ENCODE results near the gene TES.

Gene TES

DNA sequence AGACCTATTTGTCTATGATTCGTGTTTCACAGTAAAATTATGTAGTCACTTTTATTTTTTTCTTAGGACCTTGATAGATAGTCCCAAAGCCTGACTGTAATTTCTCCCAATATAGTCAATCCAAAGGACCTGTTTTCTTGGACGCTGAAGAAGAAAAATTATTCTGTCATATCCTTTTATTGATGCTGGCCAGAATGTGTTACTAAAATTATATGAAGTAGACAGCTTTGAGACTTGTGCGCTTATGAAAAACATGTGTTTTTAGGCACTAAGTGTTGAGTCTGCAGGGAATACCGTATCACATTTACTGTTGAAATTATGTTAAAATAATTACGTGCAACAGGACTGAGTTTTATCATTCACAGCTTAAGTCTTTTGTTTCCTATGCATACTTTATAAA is 17.9 kb downstream of the TES start:
- H2BK5ac ChIP-seq (ENCODE audit: low read depth, low read length, poor library complexity) = no peak overlapping the region

DNA sequence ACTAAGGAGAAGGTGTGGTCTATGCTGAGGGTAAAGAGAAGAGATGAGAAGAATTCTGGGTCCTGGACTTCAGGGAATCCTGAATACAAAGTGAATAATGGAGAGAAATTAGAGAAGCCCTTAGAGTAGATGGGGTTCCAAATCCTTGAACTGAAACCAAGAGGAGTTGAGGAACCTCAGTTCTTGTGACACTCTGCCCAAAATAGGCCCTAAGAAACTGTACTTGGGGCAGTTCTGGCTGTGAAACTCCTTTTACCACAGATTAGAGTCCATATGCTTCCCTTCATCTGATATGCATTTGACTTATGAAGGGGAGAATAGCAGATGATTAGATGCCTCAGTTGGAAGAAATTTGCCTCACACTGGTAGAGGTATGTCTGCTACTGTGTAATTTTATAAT is 19.0 kb downstream of the TES start:
- Histone ChIP-seq H3K23ac (ENCODE audit: low read length) (no peak overlapping the region), H3K4me2 (ENCODE audit: low read length) (no peak overlapping the region), H2AK5ac (ENCODE audit: low read length) (no peak overlapping the region), H4K8ac (ENCODE audit: low read depth, low read length) (no peak overlapping the region), H4K91ac (ENCODE audit: low read depth, low read length) (no peak overlapping the region), H3K9me3 (ENCODE audit: insufficient read depth, low read depth, low read length) (no peaks in the 10 kb centered on the region), H2BK5ac (ENCODE audit: low read depth, low read length, poor library complexity) (no peak overlapping the region), H3K27me3 (ENCODE audit: insufficient read depth, low read length) (no peaks in the 10 kb centered on the region), H2AFZ (ENCODE audit: insufficient read depth, low read length, poor library complexity) (no peak overlapping the region), H3K18ac (ENCODE audit: low read length) (no peak overlapping the region), H3K27ac (ENCODE audit: low read depth, low read length) (no peak overlapping the region), H3K36me3 (ENCODE audit: control insufficient read depth in 1 of 2, insufficient read depth in 2 of 2, low read length in 2 of 2) (no peaks in the 10 kb centered on the region), H4K12ac (ENCODE audit: low read depth, low read length) (no peak overlapping the region), H3K4me1 (ENCODE audit: control insufficient read depth in 1 of 2, insufficient read depth in 2 of 2, low read length in 2 of 2) (peaks cover 2% of the 10 kb centered on the region in 2 experiments), H3K4me3 (ENCODE audit: low read depth, low read length) (no peak overlapping the region), H3K14ac (ENCODE audit: low read length) (no peak overlapping the region), H3K9ac (ENCODE audit: low read length) (no peak overlapping the region), H3K79me1 (ENCODE audit: low read length) (no peaks in the 10 kb centered on the region), H2BK12ac (ENCODE audit: low read length) (no peak overlapping the region), H2BK120ac (ENCODE audit: insufficient read depth, low read length, poor library complexity) (no peak overlapping the region), H3K4ac (ENCODE audit: low read depth, low read length) (peak overlapping the region; percentile 83), H3K79me2 (ENCODE audit: control insufficient read depth, insufficient read depth, low read length, poor library complexity) (peaks cover 4% of the 10 kb centered on the region)
- no peak for DNase-seq

More for the DNA sequence above, 17.9 kb downstream of the TES start:
- Histone ChIP-seq H2AFZ (ENCODE audit: insufficient read depth, low read length, poor library complexity) (no peak overlapping the region), H3K18ac (ENCODE audit: low read length) (no peak overlapping the region), H2AK5ac (ENCODE audit: low read length) (no peak overlapping the region), H3K4me3 (ENCODE audit: low read depth, low read length) (no peak overlapping the region), H3K4me2 (ENCODE audit: low read length) (no peak overlapping the region), H3K79me1 (ENCODE audit: low read length) (no peaks in the 10 kb centered on the region), H3K27ac (ENCODE audit: low read depth, low read length) (no peak overlapping the region), H3K9ac (ENCODE audit: low read length) (no peak overlapping the region), H3K79me2 (ENCODE audit: control insufficient read depth, insufficient read depth, low read length, poor library complexity) (peaks cover 4% of the 10 kb centered on the region), H3K36me3 (ENCODE audit: control insufficient read depth in 1 of 2, insufficient read depth in 2 of 2, low read length in 2 of 2) (no peaks in the 10 kb centered on the region), H3K14ac (ENCODE audit: low read length) (no peak overlapping the region), H3K4me1 (ENCODE audit: control insufficient read depth in 1 of 2, insufficient read depth in 2 of 2, low read length in 2 of 2) (peaks cover 2% of the 10 kb centered on the region in 2 experiments), H4K12ac (ENCODE audit: low read depth, low read length) (no peak overlapping the region), H2BK12ac (ENCODE audit: low read length) (no peak overlapping the region), H3K27me3 (ENCODE audit: insufficient read depth, low read length) (no peaks in the 10 kb centered on the region), H3K9me3 (ENCODE audit: insufficient read depth, low read depth, low read length) (no peaks in the 10 kb centered on the region), H2BK120ac (ENCODE audit: insufficient read depth, low read length, poor library complexity) (no peak overlapping the region), H3K23ac (ENCODE audit: low read length) (no peak overlapping the region), H3K4ac (ENCODE audit: low read depth, low read length) (no peak overlapping the region), H4K8ac (ENCODE audit: low read depth, low read length) (no peak overlapping the region), H4K91ac (ENCODE audit: low read depth, low read length) (no peak overlapping the region)
- no peak for DNase-seq
- WGBS (ENCODE audit: extremely low coverage, insufficient coverage, insufficient read length) = no CpG with 5 or more reads among the region's 5 CpGs

DNA sequence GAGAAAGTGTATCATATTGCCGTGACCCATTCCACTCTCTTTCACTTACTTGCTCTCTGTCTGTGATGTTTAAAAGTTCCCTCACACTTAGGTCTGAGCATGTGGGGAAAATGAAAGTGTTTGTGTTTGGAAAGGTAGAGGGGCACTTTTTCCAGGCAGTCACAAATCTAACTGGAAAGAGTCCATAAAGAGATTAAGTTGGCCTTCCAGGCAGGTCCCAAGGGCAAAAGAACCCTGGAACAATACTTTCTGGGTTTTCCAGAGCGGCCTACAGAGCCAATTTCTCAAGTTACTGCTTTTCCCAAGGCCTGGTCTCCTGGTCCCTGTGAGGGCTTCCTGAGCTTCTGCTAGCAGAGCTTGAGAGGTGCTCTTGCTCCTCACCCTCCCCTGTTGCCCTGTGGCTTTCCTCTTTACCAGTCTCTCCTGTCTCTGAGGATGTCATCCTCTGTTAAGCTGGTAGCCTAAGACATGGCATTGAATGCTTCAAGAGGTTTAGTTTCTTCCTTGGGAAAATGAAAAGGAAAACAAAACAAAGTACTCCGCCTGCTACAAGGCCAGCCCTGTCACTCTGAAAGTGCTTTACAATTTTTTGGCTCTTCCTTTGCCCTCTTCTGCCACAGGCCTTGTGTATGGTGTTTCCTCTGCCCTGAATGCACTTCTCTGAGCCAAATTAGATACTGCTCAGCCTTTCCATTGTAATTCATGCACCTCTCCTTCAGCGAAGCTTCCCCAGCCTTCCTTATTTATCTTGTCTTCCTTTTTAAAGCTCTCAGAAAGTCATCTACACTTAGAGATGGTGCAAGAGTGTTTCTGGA is 20.1 kb downstream of the TES start:
- Histone ChIP-seq H3K79me1 (ENCODE audit: low read length) (no peaks in the 10 kb centered on the region), H2BK12ac (ENCODE audit: low read length) (no peak overlapping the region), H3K4me1 (ENCODE audit: control insufficient read depth in 1 of 2, insufficient read depth in 2 of 2, low read length in 2 of 2) (peaks cover 2% of the 10 kb centered on the region in 2 experiments), H4K8ac (ENCODE audit: low read depth, low read length) (no peak overlapping the region), H3K4ac (ENCODE audit: low read depth, low read length) (peak overlapping the region; percentile 96), H3K23ac (ENCODE audit: low read length) (peak overlapping the region; percentile 93), H3K4me3 (ENCODE audit: low read depth, low read length) (no peak overlapping the region), H3K4me2 (ENCODE audit: low read length) (no peak overlapping the region), H2BK5ac (ENCODE audit: low read depth, low read length, poor library complexity) (no peak overlapping the region), H3K27ac (ENCODE audit: low read depth, low read length) (no peak overlapping the region), H4K12ac (ENCODE audit: low read depth, low read length) (no peak overlapping the region), H2BK120ac (ENCODE audit: insufficient read depth, low read length, poor library complexity) (no peak overlapping the region), H3K9ac (ENCODE audit: low read length) (no peak overlapping the region), H2AFZ (ENCODE audit: insufficient read depth, low read length, poor library complexity) (no peak overlapping the region), H3K36me3 (ENCODE audit: control insufficient read depth in 1 of 2, insufficient read depth in 2 of 2, low read length in 2 of 2) (peaks cover 2 to 3% of the 10 kb centered on the region in 2 experiments), H3K27me3 (ENCODE audit: insufficient read depth, low read length) (no peaks in the 10 kb centered on the region), H2AK5ac (ENCODE audit: low read length) (no peak overlapping the region), H3K9me3 (ENCODE audit: insufficient read depth, low read depth, low read length) (no peaks in the 10 kb centered on the region), H3K14ac (ENCODE audit: low read length) (no peak overlapping the region), H3K18ac (ENCODE audit: low read length) (no peak overlapping the region), H4K91ac (ENCODE audit: low read depth, low read length) (no peak overlapping the region), H3K79me2 (ENCODE audit: control insufficient read depth, insufficient read depth, low read length, poor library complexity) (peaks cover 4% of the 10 kb centered on the region)
- no CpG with 5 or more reads among the region's 4 CpGs for WGBS (ENCODE audit: extremely low coverage, insufficient coverage, insufficient read length)
- DNase-seq = no peak

DNA sequence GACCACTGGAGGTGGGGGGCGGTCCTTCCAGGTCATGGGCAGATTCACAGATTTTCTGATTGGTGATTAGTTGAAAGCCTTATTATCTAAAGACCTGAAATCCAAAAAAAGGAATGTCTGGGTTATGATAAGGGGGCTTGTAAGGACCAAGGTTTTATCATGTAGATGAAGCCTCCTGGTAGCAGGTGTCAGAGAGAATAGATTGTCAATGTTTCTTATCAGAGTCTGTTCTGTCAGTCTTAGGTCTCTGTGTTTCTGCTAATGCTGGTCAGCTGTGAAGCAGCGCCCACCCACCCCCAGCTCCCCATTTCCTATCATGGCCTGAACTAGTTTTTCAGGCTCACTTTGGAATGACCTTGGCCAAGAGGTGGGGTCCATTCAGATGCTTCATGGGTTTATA is 21.2 kb downstream of the TES start:
- no peaks in the 10 kb centered on the region for H3K27me3 ChIP-seq (ENCODE audit: insufficient read depth, low read length)
- H4K8ac ChIP-seq (ENCODE audit: low read depth, low read length) = no peak overlapping the region
- no peak overlapping the region for H4K12ac ChIP-seq (ENCODE audit: low read depth, low read length)
- peaks cover 2 to 3% of the 10 kb centered on the region in 2 experiments for H3K36me3 ChIP-seq (ENCODE audit: control insufficient read depth in 1 of 2, insufficient read depth in 2 of 2, low read length in 2 of 2)
- H4K91ac ChIP-seq (ENCODE audit: low read depth, low read length) = no peak overlapping the region
- no peak overlapping the region for H3K9ac ChIP-seq (ENCODE audit: low read length)
- H2BK120ac ChIP-seq (ENCODE audit: insufficient read depth, low read length, poor library complexity) = no peak overlapping the region
- H2AFZ ChIP-seq (ENCODE audit: insufficient read depth, low read length, poor library complexity) = no peak overlapping the region
- peaks cover 4% of the 10 kb centered on the region for H3K79me2 ChIP-seq (ENCODE audit: control insufficient read depth, insufficient read depth, low read length, poor library complexity)
- no peaks in the 10 kb centered on the region for H3K79me1 ChIP-seq (ENCODE audit: low read length)
- H3K18ac ChIP-seq (ENCODE audit: low read length) = no peak overlapping the region
- H3K4me3 ChIP-seq (ENCODE audit: low read depth, low read length) = no peak overlapping the region
- H2AK5ac ChIP-seq (ENCODE audit: low read length) = no peak overlapping the region
- no peak overlapping the region for H3K14ac ChIP-seq (ENCODE audit: low read length)
- no peak for DNase-seq
- no peak overlapping the region for H2BK12ac ChIP-seq (ENCODE audit: low read length)
- no peak overlapping the region for H3K27ac ChIP-seq (ENCODE audit: low read depth, low read length)
- H3K9me3 ChIP-seq (ENCODE audit: insufficient read depth, low read depth, low read length) = no peaks in the 10 kb centered on the region
- no peak overlapping the region for H3K4me2 ChIP-seq (ENCODE audit: low read length)
- peak overlapping the region; percentile 69 for H3K4ac ChIP-seq (ENCODE audit: low read depth, low read length)
- H3K4me1 ChIP-seq (ENCODE audit: control insufficient read depth in 1 of 2, insufficient read depth in 2 of 2, low read length in 2 of 2) = peaks cover 2% of the 10 kb centered on the region in 2 experiments
- H2BK5ac ChIP-seq (ENCODE audit: low read depth, low read length, poor library complexity) = no peak overlapping the region
- WGBS (ENCODE audit: extremely low coverage, insufficient coverage, insufficient read length) = no CpG with 5 or more reads among the region's 2 CpGs
- no peak overlapping the region for H3K23ac ChIP-seq (ENCODE audit: low read length)

Data from trophoblast cell (in vitro differentiated cells and primary cell).